CD14-positive monocyte (primary cell): ENCODE data around the gene CROCC2. TPM values are rescaled to one million over a fixed set of nuclear protein-coding genes. Genes with fewer than 3 reads are reported as not detected.

ENCODE experiments used
- DNase-seq, 3 donors: peaks; one replicate each; pipeline ENCODE4 v3.0.0-alpha.2; 2011 to 2022
- H2AFZ ChIP-seq: 2 replicates; pipeline ENCODE4 v1.6.0; 2012; ENCODE audit warnings: mild to moderate bottlenecking, low read depth, low read length, inconsistent platforms; ENCODE audit not compliant: insufficient read depth, poor library complexity, severe bottlenecking
- H3K27ac ChIP-seq, 2 donors: 1 replicate in 1 of 2; 2 replicates in 1 of 2; pipeline ENCODE4 v1.5.1; 2012 to 2013; ENCODE audit warnings: low read length in 2 of 2, control low read depth in 1 of 2, inconsistent platforms in 1 of 2, low read depth in 1 of 2, mild to moderate bottlenecking in 1 of 2
- H3K27me3 ChIP-seq, 2 donors: one replicate each; pipeline versions ENCODE4 v1.6.0 to v1.6.1; 2011 to 2013; ENCODE audit warnings: low read length in 2 of 2; ENCODE audit not compliant: control insufficient read depth in 2 of 2, insufficient read depth in 2 of 2
- H3K36me3 ChIP-seq, 2 donors: replicated peaks in 1 of 2; 1 replicate in 1 of 2; 2 replicates in 1 of 2; pipeline versions ENCODE4 v1.5.1 to v1.6.1; 2012 to 2013; ENCODE audit warnings: low read length in 2 of 2, control low read depth in 1 of 2, inconsistent platforms in 1 of 2, mild to moderate bottlenecking in 1 of 2; ENCODE audit not compliant: insufficient read depth in 2 of 2, control insufficient read depth in 1 of 2
- H3K4me1 ChIP-seq, 2 donors: 1 replicate in 1 of 2; 2 replicates in 1 of 2; pipeline versions ENCODE4 v1.5.1 to v1.6.1; 2012 to 2013; ENCODE audit warnings: low read length in 2 of 2, control low read depth in 1 of 2, inconsistent platforms in 1 of 2, mild to moderate bottlenecking in 1 of 2, moderate library complexity in 1 of 2; ENCODE audit not compliant: insufficient read depth in 2 of 2, control insufficient read depth in 1 of 2
- H3K4me2 ChIP-seq: replicated peaks from 2 replicates; pipeline ENCODE3; 2012; ENCODE audit warnings: low read length, moderate library complexity, mild to moderate bottlenecking; ENCODE audit not compliant: poor library complexity, severe bottlenecking; ENCODE audit errors: extremely low read depth
- H3K4me3 ChIP-seq, 3 experiments: fragments of 200-600 bp in 1 of 3; sonication (generic) in 1 of 3; replicated peaks in 1 of 3; 1 replicate in 2 of 3; 2 replicates in 1 of 3; pipeline ENCODE4 v1.5.1; 2011 to 2013; ENCODE audit warnings: low read length in 3 of 3, mild to moderate bottlenecking in 3 of 3, control low read depth in 2 of 3, low read depth in 2 of 3, inconsistent platforms in 1 of 3, moderate library complexity in 1 of 3
- H3K79me2 ChIP-seq: 2 replicates; pipeline ENCODE4 v1.6.0; 2012; ENCODE audit warnings: mild to moderate bottlenecking, control low read depth, inconsistent platforms, low read length, moderate library complexity; ENCODE audit not compliant: insufficient read depth
- H3K9ac ChIP-seq: 2 replicates; pipeline ENCODE4 v1.6.0; 2017; ENCODE audit warnings: low read length, mild to moderate bottlenecking; ENCODE audit not compliant: insufficient read depth, poor library complexity, severe bottlenecking
- H3K9me3 ChIP-seq, 2 donors: replicated peaks in 1 of 2; 1 replicate in 1 of 2; 2 replicates in 1 of 2; pipeline versions ENCODE4 v1.5.1 to v1.6.1; 2012 to 2013; ENCODE audit warnings: low read length in 2 of 2, control low read depth in 1 of 2; ENCODE audit not compliant: control insufficient read depth in 1 of 2, insufficient read depth in 1 of 2
- H4K20me1 ChIP-seq: 2 replicates; pipeline ENCODE4 v1.6.0; 2012; ENCODE audit warnings: mild to moderate bottlenecking, low read length, control low read depth, moderate library complexity; ENCODE audit not compliant: insufficient read depth
- H3K27ac Mint-ChIP-seq, 7 donors: one replicate each; pipeline ENCODE4 v1.8.0; 2020; ENCODE audit warnings: mild to moderate bottlenecking in 7 of 7, mixed read lengths in 7 of 7, moderate library complexity in 6 of 7, inconsistent platforms in 2 of 7
- H3K27me3 Mint-ChIP-seq, 3 donors: one replicate each; pipeline ENCODE4 v1.8.0; 2021 to 2022; ENCODE audit warnings: low read depth in 3 of 3, mild to moderate bottlenecking in 3 of 3, mixed read lengths in 3 of 3, moderate library complexity in 3 of 3, inconsistent platforms in 1 of 3
- H3K36me3 Mint-ChIP-seq, 2 donors: one replicate each; pipeline ENCODE4 v1.8.0; 2020; ENCODE audit warnings: mixed read lengths in 2 of 2, inconsistent platforms in 1 of 2, mild to moderate bottlenecking in 1 of 2
- H3K4me1 Mint-ChIP-seq: one replicate; pipeline ENCODE4 v1.8.0; 2020; ENCODE audit warnings: mild to moderate bottlenecking, mixed read lengths
- H3K4me3 Mint-ChIP-seq, 2 donors: one replicate each; pipeline ENCODE4 v1.8.0; 2020; ENCODE audit warnings: mild to moderate bottlenecking in 2 of 2, mixed read lengths in 2 of 2, moderate library complexity in 1 of 2
- H3K9me3 Mint-ChIP-seq, 7 donors: one replicate each; pipeline ENCODE4 v1.8.0; 2020 to 2022; ENCODE audit warnings: mixed read lengths in 7 of 7, mild to moderate bottlenecking in 6 of 7, moderate library complexity in 6 of 7, inconsistent platforms in 2 of 7
- WGBS: methylation state at CpG from one replicate; pipeline ENCODE4 v1.1.5; 2013; ENCODE audit warnings: missing lambda C conversion rate; ENCODE audit not compliant: insufficient coverage; 5-methylcytosine and 5-hydroxymethylcytosine counted together
- intact Hi-C, 2 donors: fragments of 100-400 bp; cut with micrococcal nuclease; formaldehyde crosslinking; loops; one replicate each; pipeline versions ENCODE4 v1.15.0 to v1.15.1; 2023
- polyA plus RNA-seq, 3 donors: library from polyadenylated mRNA; depleted of rRNA in 1 of 3; unstranded in 2 of 3; stranded (reverse) in 1 of 3; fragments of 300-500 nt in 2 of 3; fragments of >200 nt in 1 of 3; fragmentation: Illumina TruSeq in 2 of 3; gene quantifications; 1 replicate in 2 of 3; 2 replicates in 1 of 3; pipeline ENCODE4 v1.2.3, GENCODE V29; 2012 to 2021
- TF ChIP-seq, protein P1 (sequence below): fragments of 200-600 bp; IDR thresholded peaks from one replicate; pipeline ENCODE4 v1.8.0; 2022; ENCODE audit warnings: antibody characterized with exemption, mild to moderate bottlenecking

Gene CROCC2
- polyA plus RNA-seq, 3 donors: 0.15 TPM; not detected in 2

DNA sequence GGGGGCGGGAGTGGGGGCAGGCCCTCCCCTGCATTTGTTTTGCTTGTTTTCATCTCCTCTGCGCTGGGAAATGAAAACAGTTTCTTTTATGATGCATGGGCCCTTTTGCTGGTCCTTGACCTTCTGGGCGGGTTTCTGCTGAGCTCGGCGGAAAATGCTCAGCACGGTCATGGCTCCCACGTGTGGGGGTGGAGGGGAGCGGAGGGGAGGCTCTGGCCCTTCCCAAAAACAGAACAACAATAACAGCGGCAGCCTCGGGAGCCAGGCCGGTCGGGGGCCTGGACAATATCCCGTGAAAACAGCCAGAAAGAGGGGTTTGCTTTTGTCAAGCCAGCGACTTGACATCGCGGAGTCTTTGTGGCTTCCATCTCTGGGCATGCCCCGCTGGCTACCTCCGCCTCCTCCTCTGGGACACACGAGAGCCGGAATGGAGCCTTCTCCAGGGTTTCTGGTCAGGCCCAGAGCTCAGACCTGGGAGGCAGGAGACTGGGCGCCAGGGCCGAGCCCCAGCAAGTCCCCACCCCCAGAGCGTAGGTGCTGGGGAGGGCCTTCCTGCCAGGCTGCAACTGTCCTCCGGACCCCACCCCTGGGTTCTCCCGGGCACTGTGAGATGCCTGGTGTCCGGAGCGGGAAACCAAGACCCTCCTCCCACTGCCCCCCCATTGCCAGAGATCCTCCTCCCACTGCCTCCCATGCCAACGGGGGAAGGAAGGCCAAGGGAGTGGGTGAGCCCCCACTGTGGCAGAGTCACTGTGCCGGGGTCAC is 56.3 kb downstream of the CROCC2 start:
- Histone ChIP-seq H3K9ac (no peak overlapping the region), H3K9me3 (no peaks in the 10 kb centered on the region), H3K27ac (peak overlapping the region; percentile 20 to 31), H3K4me3 (no peak overlapping the region), H3K27me3 (no peaks in the 10 kb centered on the region), H4K20me1 (no peaks in the 10 kb centered on the region), H3K4me2 (no peak overlapping the region), H3K36me3 (no peaks in the 10 kb centered on the region), H3K4me1 (peaks cover 71 to 72% of the 10 kb centered on the region in 2 donors), H2AFZ (no peak overlapping the region), H3K79me2 (no peaks in the 10 kb centered on the region)
- Mint-ChIP-seq H3K4me1 (peaks cover 25% of the 10 kb centered on the region), H3K36me3 (no peaks in the 10 kb centered on the region), H3K4me3 (no peak overlapping the region), H3K27ac (peak overlapping the region in 3 of 7 donors; percentile 40 to 79 (median 40)), H3K27me3 (no peaks in the 10 kb centered on the region), H3K9me3 (no peaks in the 10 kb centered on the region)
- TF ChIP-seq, protein P1, sequence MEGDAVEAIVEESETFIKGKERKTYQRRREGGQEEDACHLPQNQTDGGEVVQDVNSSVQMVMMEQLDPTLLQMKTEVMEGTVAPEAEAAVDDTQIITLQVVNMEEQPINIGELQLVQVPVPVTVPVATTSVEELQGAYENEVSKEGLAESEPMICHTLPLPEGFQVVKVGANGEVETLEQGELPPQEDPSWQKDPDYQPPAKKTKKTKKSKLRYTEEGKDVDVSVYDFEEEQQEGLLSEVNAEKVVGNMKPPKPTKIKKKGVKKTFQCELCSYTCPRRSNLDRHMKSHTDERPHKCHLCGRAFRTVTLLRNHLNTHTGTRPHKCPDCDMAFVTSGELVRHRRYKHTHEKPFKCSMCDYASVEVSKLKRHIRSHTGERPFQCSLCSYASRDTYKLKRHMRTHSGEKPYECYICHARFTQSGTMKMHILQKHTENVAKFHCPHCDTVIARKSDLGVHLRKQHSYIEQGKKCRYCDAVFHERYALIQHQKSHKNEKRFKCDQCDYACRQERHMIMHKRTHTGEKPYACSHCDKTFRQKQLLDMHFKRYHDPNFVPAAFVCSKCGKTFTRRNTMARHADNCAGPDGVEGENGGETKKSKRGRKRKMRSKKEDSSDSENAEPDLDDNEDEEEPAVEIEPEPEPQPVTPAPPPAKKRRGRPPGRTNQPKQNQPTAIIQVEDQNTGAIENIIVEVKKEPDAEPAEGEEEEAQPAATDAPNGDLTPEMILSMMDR: no peak
- DNase-seq: no peak
- intact Hi-C loops: no loop called here
- 89% methylated on average over 18 of the region's 29 CpGs for WGBS

DNA sequence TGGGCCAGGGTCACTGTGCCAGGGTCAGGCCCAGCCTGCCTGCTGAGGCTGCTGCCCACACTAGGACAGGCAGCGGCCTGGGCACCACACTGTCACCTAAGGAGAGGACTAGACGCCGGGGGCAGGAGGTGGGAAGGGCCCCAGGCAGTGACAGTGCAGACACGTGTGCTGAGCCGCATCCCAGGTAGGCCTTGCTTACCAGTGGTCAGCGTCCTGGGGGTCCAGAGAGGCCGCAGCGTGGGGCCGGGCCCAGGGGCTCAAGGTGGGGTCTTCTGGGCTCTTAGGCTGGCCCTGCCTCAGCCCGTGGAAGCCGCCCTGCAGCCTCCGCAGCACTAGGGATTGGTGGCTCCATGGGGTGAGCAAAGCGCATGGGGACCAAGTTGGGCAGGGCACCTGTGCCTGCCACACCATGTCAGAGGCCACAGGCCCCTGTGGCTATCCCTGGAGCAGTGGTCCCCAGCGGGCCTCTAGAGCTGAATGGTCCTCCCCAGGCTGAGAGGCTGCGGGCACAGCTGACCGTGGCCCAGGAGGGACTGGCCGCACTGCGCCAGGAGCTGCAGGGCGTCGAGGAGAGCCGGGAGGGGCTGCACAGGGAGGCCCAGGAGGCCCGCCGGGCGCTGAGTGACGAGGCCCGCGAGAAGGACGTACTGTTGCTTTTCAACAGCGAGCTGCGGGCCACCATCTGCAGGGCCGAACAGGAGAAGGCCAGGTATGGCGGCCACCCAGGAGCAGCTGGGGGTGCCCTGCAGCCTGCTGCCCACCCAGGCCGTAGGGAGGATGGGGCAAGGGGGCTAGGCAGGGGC is 57.1 kb downstream of the CROCC2 start:
- Histone ChIP-seq H3K4me3 (no peak overlapping the region), H3K36me3 (no peaks in the 10 kb centered on the region), H3K79me2 (no peaks in the 10 kb centered on the region), H3K9me3 (no peaks in the 10 kb centered on the region), H4K20me1 (no peaks in the 10 kb centered on the region), H3K27me3 (no peaks in the 10 kb centered on the region), H3K27ac (peak overlapping the region in 1 of 2 donors; percentile 31), H3K4me1 (peaks cover 71 to 72% of the 10 kb centered on the region in 2 donors), H3K4me2 (no peak overlapping the region), H2AFZ (no peak overlapping the region), H3K9ac (no peak overlapping the region)
- no peaks in the 10 kb centered on the region for H3K36me3 Mint-ChIP-seq
- no peak for DNase-seq
- H3K4me1 Mint-ChIP-seq: peaks cover 25% of the 10 kb centered on the region
- H3K27ac Mint-ChIP-seq: peak overlapping the region in 1 of 7 donors; percentile 5
- WGBS: 95% methylated on average over 32 of the region's 33 CpGs
- TF ChIP-seq, protein P1: no peak
- no peak overlapping the region for H3K4me3 Mint-ChIP-seq
- intact Hi-C loops: no loop called here
- no peaks in the 10 kb centered on the region for H3K9me3 Mint-ChIP-seq
- no peaks in the 10 kb centered on the region for H3K27me3 Mint-ChIP-seq
